Prostate gland (tissue), 2 donors: ENCODE measurements around the gene PRDX2. TPM values are rescaled to one million over a fixed set of nuclear protein-coding genes. Genes with fewer than 3 reads are reported as not detected.
"Not testable (repeated sequence)": the region's sequence is repeated elsewhere in the genome, so short reads cannot be mapped to it uniquely, and the experiment has no call there.

ENCODE experiments used
- DNase-seq: peaks from one replicate; pipeline ENCODE4 v3.0.0-alpha.2; 2019; ENCODE audit warnings: low spot score
- H3K27ac ChIP-seq, 2 donors: fragments of 200-600 bp; sonication (generic); 2 replicates each; pipeline ENCODE4 v1.5.1; 2017 to 2019
- H3K27me3 ChIP-seq: fragments of 200-600 bp; sonication (generic); replicated peaks from 2 replicates; pipeline ENCODE4 v1.5.1; 2019; ENCODE audit not compliant: insufficient read depth
- H3K36me3 ChIP-seq, 2 donors: fragments of 200-600 bp; sonication (generic); 1 replicate in 1 of 2; 2 replicates in 1 of 2; pipeline versions ENCODE4 v1.5.1 to v1.8.1; 2017 to 2019
- H3K4me1 ChIP-seq: fragments of 200-600 bp; sonication (generic); replicated peaks from 2 replicates; pipeline ENCODE4 v1.5.1; 2019
- H3K4me3 ChIP-seq, 2 donors: fragments of 200-600 bp; sonication (generic); 2 replicates each; pipeline ENCODE4 v1.5.1; 2017 to 2019
- H3K9me3 ChIP-seq: fragments of 200-600 bp; sonication (generic); 2 replicates; pipeline ENCODE4 v1.5.1; 2017
- CTCF ChIP-seq, 4 experiments: fragments of 200-600 bp in 2 of 4; fragments of 450-650 bp in 2 of 4; sonication (generic) in 2 of 4; IDR thresholded peaks; 1 replicate in 3 of 4; 2 replicates in 1 of 4; pipeline ENCODE4 v1.5.1; 2016 to 2019; ENCODE audit warnings: antibody characterized with exemption in 4 of 4, mild to moderate bottlenecking in 2 of 4, moderate library complexity in 2 of 4
- POLR2A ChIP-seq: fragments of 450-650 bp; IDR thresholded peaks from one replicate; pipeline ENCODE4 v1.6.1; 2016; ENCODE audit warnings: antibody characterized with exemption, mild to moderate bottlenecking
- POLR2AphosphoS5 ChIP-seq: sonication (generic); formaldehyde crosslinking; IDR thresholded peaks from one replicate; pipeline ENCODE4 v1.6.1; 2017; ENCODE audit warnings: antibody characterized with exemption
- WGBS: methylation state at CpG from one replicate; pipeline ENCODE4 v1.1.5; 2018; 5-methylcytosine and 5-hydroxymethylcytosine counted together
- intact Hi-C: fragments of 100-400 bp; cut with DNase I; formaldehyde crosslinking; loops from one replicate; pipeline ENCODE4 v1.14.2; 2022
- total RNA-seq, 2 donors: library from RNA; depleted of rRNA; stranded (reverse); fragments of >200 nt; gene quantifications; one replicate each; pipeline ENCODE4 v1.1.0, GENCODE V29; 2016

The PRDX2 gene
- total RNA-seq, 2 donors from 2014 or later = 256 to 548 TPM

- DNase-seq = no peak
- no peak for TF ChIP-seq POLR2AphosphoS5
- TF ChIP-seq POLR2A = no peak
- TF ChIP-seq CTCF (IDR thresholded peaks at IDR 0.05) = no peak
- no peaks in the 10 kb centered on the region for H3K4me1 ChIP-seq
- WGBS = 10% methylated on average over 23 of the region's 23 CpGs
- H3K36me3 ChIP-seq = no peaks in the 10 kb centered on the region
- H3K27me3 ChIP-seq = peaks cover 4% of the 10 kb centered on the region
- H3K4me3 ChIP-seq = no peak overlapping the region
- H3K27ac ChIP-seq = no peak overlapping the region
- no peaks in the 10 kb centered on the region for H3K9me3 ChIP-seq
- intact Hi-C loops = no loop called here
Observed at GRCh38 chr19:12828494-12828893, 26.9 kb upstream of the PRDX2 start.

- DNase-seq = no peak
- WGBS = 6% methylated on average over 46 of the region's 46 CpGs
- TF ChIP-seq CTCF (IDR thresholded peaks at IDR 0.05) = no peak
- TF ChIP-seq POLR2A = no peak
- no peak for TF ChIP-seq POLR2AphosphoS5
- peaks cover 4% of the 10 kb centered on the region for H3K27me3 ChIP-seq
- H3K4me3 ChIP-seq = no peak overlapping the region
- H3K4me1 ChIP-seq = no peaks in the 10 kb centered on the region
- intact Hi-C loops = no loop called here
- no peak overlapping the region for H3K27ac ChIP-seq
- H3K36me3 ChIP-seq = no peaks in the 10 kb centered on the region
- no peaks in the 10 kb centered on the region for H3K9me3 ChIP-seq
Observed at GRCh38 chr19:12825254-12826131, 23.9 kb upstream of the PRDX2 start.

- Histone ChIP-seq H3K27me3 (no peaks in the 10 kb centered on the region), H3K27ac (no peak overlapping the region), H3K4me1 (no peaks in the 10 kb centered on the region), H3K4me3 (no peak overlapping the region), H3K36me3 (no peaks in the 10 kb centered on the region), H3K9me3 (no peaks in the 10 kb centered on the region)
- TF ChIP-seq POLR2AphosphoS5 (no peak), POLR2A (no peak), CTCF (IDR thresholded peaks at IDR 0.05) (no peak)
- WGBS = 91% methylated on average over 2 of the region's 2 CpGs
- no peak for DNase-seq
- intact Hi-C loops = no loop called here
Observed at GRCh38 chr19:12821761-12822160, 20.2 kb upstream of the PRDX2 start.

GRCh38 chr19:12817810-12818209 is 16.2 kb upstream of the PRDX2 start:
- H3K27me3 ChIP-seq, DNase-seq, H3K4me3 ChIP-seq, H3K27ac ChIP-seq, H3K36me3 ChIP-seq, H3K9me3 ChIP-seq, intact Hi-C loops, H3K4me1 ChIP-seq: not testable (repeated sequence)
- 93% methylated on average over 11 of the region's 11 CpGs for WGBS

- H3K4me3 ChIP-seq, H3K9me3 ChIP-seq, H3K27me3 ChIP-seq, H3K4me1 ChIP-seq, intact Hi-C loops, DNase-seq, H3K27ac ChIP-seq, H3K36me3 ChIP-seq: not testable (repeated sequence)
- 86% methylated on average over 6 of the region's 6 CpGs for WGBS
Observed at GRCh38 chr19:12817188-12817587, 15.6 kb upstream of the PRDX2 start.

GRCh38 chr19:12815088-12815487 is 13.5 kb upstream of the PRDX2 start:
- Histone ChIP-seq H3K36me3 (no peaks in the 10 kb centered on the region), H3K9me3 (no peaks in the 10 kb centered on the region)
- WGBS = 91% methylated on average over 7 of the region's 7 CpGs

More at GRCh38 chr19:12815088-12815487, 13.5 kb upstream of the PRDX2 start:
- TF ChIP-seq POLR2A (no peak), POLR2AphosphoS5 (no peak), CTCF (IDR thresholded peaks at IDR 0.05) (no peak)
- Histone ChIP-seq H3K27me3 (no peaks in the 10 kb centered on the region), H3K27ac (no peak overlapping the region), H3K4me3 (no peak overlapping the region), H3K4me1 (no peaks in the 10 kb centered on the region)
- no peak for DNase-seq
- intact Hi-C loops = no loop called here
